Transverse colon (tissue), 4 donors: ENCODE data around the gene HPD.

Experiments used
- CTCF ChIP-seq, 5 experiments: fragments of 200-600 bp in 3 of 5; fragments of 450-650 bp in 2 of 5; sonication (generic) in 3 of 5; IDR thresholded peaks; 1 replicate in 2 of 5; 2 replicates in 3 of 5; pipeline ENCODE4 v1.5.1; 2016 to 2017; ENCODE audit warnings: antibody characterized with exemption in 5 of 5, inconsistent platforms in 3 of 5, mild to moderate bottlenecking in 2 of 5, moderate library complexity in 1 of 5
- EP300 ChIP-seq: sonication (generic); formaldehyde crosslinking; IDR thresholded peaks from one replicate; pipeline ENCODE4 v1.6.1; 2017; ENCODE audit warnings: antibody characterized with exemption, low read depth
- POLR2A ChIP-seq: fragments of 450-650 bp; IDR thresholded peaks from one replicate; pipeline ENCODE4 v1.6.1; 2016; ENCODE audit warnings: antibody characterized with exemption, mild to moderate bottlenecking, moderate library complexity
- POLR2AphosphoS5 ChIP-seq, 3 donors: sonication (generic); formaldehyde crosslinking; IDR thresholded peaks; one replicate each; pipeline ENCODE4 v1.6.1; 2016; ENCODE audit warnings: antibody characterized with exemption in 3 of 3

DNA sequence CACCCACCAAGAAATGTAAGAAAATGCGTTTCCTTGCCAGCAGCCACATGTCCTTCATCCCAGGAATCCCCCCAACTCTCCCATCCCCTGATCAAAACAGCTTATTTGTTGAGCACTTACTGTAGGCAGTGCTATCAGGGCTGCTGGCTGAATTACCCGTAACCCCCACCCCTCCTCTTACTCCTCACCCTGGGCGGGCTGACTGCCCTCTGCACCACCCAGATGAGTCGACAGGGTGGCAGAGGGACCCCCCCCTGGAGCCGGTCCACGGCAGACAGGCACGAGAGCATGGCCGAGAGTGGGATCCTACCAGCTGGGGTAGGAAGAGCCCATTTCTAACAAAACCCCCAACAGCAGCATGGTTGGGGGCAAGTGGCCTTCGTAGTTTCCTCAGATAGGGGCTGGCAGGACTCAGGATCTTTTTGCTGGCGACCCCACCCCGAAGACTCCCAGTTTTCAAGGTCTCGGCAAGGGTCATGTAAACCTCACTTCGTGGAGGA, 64.1 kb downstream of the HPD start:
- TF ChIP-seq CTCF (IDR thresholded peaks at IDR 0.05) (no peak), POLR2A (peak; percentile 23), POLR2AphosphoS5 (IDR thresholded peaks at IDR 0.05) (no peak), EP300 (no peak)
